HG03460 (cell line): ENCODE measurements around the gene MED6.

Experiments
- ATAC-seq: cut with Tn5 transposase; IDR thresholded peaks from one replicate; pipeline ENCODE4 v1.9.1; 2021; ENCODE audit not compliant: unreplicated experiment

Gene MED6, protein sequence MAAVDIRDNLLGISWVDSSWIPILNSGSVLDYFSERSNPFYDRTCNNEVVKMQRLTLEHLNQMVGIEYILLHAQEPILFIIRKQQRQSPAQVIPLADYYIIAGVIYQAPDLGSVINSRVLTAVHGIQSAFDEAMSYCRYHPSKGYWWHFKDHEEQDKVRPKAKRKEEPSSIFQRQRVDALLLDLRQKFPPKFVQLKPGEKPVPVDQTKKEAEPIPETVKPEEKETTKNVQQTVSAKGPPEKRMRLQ

DNA sequence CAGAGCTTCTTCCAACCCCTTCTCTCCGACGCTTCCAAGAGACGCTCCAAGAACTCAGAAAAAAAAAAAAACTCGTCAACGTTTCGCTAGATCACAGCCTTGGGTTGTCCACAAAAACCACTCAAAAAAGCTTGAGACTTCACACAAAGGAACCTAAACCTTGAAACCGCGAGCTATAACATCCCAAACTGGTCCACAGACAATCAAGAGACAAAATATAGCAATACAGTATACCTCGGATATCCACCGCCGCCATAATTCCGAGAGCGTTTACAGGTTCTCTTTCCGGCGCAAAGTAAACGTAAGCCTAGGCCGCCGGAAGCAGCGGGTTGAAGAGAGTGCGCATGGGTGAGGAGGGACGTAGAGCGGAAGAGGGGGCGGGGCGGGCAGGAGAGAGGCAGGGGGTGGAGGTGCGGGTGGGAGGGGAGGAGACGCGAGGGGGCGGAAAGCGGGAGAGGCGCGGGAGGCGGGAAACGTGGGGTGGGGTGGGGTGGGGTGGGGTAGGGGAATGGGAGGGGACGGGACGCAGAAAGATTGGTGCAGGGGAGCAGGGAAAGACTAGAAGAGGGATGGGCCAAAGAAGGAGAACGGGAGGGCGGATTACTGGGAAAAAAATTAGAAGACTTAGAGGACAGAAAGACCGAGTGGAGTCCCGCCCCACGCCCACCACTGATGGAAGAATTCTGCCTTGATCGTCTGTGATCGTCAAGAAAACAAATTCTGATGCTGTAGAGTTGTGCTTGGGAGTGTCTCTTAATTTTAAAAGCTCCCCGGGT, at the start of gene MED6:
TSS of gene MED6 (minus strand) at position 274 of the 776 bp plus-strand sequence. CDS start at position 256, 18 bp downstream.
- ATAC-seq = peak; percentile 82

DNA sequence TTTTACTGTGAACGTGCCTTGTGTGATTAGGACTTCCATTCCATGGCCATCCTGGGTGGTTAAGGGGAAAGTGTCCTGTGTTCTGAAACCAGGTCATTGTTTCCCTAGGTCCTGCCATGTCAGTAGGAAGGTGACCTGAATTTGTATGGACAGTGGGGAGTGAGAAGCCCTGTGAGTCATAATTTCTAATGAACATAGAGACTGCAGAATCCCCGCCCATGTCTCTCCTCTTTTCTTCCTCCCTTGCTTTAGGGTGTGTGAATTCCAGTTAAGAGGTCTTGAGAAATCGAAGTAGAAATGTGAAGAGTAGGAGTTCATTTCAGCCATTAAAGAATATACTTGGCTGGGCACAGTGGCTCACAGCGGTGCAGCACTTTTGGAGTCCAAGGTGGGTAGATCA, 49.3 kb upstream of the MED6 start:
- ATAC-seq = no peak

DNA sequence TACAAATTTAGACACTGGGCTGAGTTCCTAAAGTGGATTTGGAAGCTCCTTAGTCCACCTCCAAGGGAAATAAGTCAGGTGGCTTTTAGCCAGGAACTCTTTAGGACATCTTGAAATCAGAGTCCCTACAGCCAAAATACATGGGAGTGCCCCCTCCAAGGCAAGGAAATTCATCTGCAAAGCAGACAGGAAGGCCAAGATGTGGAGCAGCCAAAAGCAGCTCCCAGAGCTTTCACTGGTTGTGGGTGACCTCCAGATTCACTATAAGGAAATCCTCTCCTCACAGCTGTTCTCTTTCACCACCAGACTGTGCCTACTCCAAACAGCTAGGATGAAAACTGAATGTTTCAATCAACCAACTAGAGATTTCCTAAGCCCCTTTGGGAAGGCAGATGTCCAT, 47.9 kb upstream of the MED6 start:
- no peak for ATAC-seq

DNA sequence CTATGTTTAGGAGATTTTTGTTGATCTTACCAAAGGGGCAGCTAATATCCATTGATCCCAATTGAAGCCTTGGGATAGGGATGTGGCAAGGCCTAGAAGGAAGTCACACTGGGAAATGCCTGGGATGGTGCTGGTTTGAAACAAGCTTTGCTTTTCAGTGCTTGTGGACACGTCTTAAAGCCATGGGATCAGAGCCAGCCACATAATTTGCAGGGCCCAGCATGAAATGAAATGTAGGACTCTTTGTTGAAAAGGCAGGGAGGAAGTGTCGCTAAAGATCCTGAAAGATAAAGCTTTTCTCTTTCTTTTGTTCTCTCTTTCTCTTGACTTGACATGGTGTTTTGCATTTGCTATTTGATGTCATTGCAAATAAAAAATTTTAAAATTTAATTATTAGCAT, 46.2 kb upstream of the MED6 start:
- ATAC-seq = no peak

DNA sequence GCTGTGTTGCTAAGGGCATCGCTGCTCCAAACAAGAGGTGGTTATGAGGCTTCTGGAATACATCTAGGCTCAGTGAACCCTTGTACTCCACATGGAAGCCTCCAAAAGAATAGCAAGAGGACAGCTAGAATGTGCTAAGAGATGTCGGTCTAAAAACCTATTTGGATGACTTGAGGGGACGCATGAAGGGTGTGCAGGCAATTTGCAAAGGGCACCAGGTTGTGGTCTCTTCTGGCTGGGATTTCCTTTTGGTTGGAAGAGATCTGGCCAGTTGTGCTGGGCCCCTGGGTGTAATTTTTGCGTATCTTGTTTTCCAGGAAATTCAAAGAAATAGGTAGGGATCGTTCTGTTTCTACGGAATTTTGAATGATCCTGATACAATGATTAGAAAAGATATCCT, 45.4 kb upstream of the MED6 start:
- ATAC-seq = no peak

DNA sequence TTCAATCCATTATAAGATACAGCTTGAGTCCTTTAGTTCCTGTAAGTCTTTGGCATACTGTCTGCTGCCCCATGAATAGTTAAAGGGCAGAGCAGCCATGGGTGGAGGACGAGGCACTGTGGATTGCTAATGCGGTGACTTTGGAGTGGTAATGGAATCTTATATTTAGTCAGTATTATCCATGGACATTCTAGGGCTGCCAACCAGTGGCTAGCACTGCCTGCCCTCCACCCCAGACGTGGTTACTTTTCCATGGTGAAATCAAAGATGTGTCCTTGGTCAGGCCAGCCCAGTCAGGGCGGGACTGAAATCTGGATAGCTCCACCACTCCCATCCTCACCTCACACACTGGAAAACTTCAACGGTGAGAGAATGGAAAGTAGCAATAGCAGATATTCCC, 43.5 kb upstream of the MED6 start:
- ATAC-seq = no peak

DNA sequence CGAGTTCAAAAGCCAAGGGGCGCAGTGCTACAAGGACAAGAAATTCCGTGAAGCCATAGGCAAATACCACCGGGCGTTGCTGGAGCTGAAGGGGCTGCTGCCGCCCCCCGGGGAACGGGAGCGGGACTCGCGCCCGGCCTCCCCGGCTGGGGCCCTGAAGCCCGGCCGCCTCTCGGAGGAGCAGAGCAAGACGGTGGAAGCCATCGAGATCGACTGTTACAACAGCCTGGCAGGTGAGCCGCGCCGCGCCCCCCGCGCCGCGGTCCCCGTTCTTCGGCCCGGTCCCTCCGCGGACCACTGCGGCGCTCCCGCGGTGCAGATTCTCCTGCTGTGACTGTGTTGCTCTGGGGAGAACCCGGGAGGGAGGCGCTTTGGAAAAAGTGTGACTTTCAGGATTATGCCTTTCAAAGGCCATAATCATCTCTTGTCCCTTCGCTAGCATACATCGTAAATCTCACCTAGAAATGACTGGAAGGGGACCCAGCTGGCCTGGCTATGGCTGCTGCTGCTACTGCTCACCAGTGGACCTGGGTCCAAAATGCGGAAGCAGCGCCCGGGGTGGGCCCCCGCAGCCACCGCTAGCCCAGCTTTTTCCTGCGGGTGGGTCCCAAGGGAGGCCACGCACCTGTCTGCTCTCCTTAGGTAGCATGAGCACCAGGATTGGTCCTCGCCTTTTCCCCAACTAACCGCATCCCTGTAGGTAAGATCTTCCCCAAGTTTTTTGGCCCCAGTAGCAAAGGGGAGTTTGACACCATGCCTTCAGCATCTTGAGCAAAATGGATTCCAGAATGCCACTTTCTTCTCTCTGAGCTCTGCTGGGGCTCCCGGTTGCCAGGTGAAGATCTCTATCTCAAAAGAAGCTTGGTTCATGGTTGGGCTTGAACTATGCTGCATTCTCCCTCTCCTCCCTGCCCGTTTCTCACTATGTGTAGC, 42.1 kb upstream of the MED6 start:
- no peak for ATAC-seq

DNA sequence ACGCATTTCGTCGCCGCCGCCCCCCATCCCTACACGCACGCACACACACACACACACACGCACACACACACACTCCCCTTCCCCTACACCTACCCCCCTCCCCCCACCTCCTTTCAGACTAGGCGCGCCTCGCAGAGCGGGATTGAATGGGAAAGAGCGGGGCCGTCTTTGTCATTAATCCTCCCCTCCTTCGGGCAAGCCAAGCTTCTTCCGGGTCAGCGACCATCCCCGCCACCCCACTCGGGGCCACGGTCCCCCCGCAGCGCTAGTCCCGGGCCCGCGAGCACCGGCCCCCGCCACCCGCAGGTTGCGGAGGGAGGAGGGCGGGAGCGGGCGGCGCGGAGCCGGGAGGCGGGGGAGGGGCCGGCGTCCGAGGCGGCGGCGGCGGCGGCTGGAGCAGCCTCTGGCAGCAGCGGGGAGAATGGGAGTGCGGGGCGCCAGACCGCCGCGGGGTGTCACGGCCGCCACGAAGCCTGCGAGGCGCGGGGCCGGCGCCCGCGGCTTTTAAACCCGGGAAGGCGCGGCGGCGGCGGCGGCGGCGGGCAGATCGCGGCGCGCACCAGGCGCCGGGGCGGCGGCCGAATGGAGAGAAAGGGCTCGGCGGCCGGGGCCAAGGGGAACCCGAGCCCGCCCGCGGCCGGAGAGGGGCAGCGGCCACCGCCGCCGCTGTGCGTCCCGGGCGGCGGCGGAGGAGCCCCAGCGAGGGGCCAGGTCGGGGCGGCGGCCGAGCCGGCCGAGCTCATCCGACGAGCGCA, 41.3 kb upstream of the MED6 start, which contains the start of gene TTC9:
TSS of gene TTC9 (plus strand) at position 369 of the 755 bp plus-strand sequence. CDS start at position 583, 214 bp downstream.
- ATAC-seq = no peak

DNA sequence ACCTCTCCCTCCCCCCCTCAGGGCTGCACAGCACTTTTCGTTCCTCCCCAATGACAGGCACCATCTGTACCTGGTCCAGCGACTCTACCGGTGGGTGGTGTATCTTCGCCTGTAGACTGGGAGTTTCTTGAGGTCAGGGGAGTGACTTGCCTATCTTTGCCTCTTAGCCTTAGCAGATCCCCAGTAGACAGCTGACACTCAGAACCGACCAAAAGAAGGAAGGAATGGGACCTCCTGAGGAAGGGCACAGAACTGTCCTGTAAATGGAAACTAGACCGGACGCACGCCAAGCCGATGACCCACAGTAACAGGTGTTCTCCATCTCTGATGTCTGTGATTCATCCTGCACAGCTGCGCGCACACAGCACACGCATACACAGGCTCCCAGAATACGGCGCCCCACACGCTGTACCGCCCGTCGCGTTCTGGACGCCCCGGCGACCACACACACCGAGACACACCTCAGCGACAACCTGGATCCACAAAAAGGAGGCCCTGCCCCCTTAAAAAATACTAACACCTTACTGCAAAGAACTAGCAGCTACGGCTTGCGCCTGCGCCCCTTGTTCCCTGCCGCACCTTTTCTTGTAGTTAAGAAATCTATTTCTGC, 40.6 kb upstream of the MED6 start:
- peak; percentile 67 for ATAC-seq

DNA sequence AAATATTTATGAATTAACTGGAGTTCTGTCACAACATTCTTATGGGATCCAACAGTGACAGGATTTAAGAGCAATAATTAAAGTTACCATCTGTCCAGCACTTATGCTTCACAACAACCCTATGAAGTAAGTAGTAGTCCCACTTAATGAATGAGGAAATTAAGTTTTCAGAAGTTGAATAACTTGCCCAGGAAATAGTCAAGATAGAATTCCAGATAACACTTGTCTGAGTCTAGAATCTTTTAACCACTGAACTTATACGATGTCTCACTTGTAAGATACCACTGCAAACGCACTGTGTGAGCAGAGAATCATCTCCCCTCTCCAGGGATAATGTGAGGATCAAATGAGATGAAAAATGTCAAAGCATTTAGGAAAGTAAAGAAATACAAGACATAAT, 38.0 kb upstream of the MED6 start:
- no peak for ATAC-seq

DNA sequence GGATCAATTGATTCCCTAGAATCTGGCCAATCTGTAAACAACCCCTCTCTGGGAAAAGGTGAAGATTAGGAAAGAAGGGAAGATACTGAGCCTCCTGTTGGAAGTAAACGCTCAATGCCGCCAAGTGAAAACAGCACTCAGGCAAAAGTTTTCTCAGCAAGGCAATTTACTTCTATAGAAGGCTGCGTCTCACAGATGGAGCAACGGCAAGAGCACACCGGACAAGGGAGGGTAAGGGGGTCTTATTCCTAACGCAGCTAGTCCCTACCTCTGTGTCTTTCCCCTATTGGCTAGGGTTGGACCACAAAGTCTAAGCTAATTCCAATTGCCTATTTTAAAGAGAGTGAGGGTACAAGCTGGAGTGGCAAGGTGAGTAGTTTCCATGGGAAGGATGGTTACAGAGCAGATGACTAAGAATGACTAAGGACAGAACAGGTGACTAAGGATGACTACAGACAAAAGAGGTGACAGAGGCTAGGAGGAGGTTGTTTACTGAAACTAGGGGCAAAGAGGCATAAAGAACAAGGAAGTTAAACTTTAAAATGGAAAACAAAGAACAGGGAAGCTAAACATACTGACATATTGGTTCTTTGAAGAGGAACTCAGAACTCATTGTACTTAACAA, 35.6 kb upstream of the MED6 start:
- no peak for ATAC-seq

DNA sequence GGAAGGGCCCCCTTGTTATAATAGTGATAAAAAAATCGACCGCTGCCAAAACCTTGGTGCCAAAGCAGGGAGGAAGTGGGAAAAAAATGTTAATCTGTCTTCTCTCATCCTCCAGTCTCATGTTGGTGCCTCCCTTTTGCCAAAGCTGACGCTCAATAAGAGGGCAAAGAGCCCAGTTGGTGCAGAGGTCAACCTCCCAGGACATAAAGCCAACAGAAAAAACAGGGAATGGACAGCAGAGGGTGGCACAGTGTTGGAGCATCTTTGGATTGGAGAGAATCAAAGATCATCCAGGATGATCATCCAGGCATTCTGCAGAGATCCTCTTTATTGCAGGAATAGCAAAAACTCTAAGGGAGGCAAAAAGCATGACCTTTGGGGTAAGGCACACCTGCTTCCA, 31.5 kb upstream of the MED6 start:
- no peak for ATAC-seq

DNA sequence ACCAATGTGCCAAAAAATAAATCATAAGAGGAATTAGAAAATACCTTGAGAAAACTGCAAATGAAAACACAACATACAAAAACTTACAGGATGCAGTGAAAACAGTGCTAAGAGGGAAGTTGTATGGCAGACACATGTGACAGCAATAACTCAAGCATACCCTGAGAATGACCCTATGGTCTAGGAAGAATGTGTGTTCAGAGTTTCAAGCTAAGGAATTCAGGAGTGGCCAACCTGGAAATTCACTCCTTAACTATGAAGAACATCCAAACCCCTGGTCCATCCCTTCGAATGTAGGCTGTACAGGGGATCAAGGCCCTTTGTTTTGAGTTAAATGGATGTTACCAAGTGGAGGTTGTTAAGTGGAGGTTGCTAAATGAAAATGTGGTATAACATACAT, 24.5 kb upstream of the MED6 start:
- ATAC-seq = no peak

DNA sequence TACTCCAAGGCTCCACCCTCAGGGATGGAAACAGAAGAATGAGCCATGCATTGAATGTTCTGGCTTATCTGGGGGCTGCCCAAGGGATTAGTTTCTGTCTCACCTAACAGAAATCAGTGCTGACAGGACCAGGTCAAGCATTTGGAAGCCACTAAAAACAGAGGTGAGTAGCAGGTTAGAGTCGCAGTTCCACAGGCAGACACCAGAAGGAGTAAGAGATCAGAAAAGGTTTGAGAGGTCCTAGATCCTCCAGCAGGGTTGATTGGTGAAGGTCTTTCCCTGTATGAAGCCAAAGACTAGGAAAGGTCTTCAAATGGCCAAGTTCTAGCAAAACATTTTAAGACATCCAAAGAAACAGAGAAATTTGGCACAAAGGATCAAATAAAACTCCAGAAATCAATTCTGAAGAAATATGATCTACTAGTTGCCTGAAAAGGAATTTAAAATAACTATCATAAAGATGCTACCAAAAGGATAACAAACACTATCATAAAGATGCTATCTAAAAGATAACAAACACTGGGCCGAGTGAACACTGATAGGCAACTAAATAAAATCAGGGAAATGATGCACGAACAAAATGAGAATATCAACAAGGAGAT, 21.8 kb upstream of the MED6 start:
- no peak for ATAC-seq

DNA sequence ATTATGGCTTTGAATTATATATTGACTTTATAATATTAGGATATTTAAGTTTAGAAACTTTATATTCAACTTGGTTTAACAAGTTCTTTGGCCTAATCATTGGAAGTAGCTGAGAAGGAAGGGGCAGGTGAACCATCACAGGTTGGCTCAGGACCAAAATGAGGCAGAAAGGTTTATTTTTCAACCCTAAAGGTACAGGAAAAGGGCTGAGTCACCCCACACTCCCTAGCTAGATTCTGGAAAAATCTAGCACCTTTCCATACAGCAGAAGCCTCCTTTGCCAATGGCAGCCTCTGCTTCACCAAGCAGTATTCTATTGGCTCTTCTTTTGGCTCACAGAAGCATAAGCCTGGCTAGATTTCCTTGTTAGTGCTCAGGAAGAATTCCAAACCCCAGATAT, 19.3 kb upstream of the MED6 start:
- ATAC-seq = no peak

DNA sequence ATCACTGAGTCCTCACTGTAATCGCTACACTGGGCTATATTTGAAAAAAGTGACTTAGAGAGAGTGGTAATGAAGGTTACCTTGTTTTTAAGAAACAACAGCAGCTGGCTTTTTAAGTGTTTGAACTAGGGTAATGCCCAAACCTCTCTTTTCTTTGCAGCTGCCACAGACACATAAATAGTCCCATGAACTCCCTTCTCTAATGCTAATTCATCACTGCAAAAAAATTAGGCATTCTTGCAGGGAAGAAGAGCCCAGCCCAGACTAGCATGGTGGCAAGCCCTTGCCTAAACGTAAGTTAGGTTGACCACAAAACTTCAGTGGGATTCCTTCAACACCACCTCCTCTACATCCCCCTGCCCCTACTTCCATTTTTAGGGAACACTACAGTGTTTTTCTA, 17.9 kb upstream of the MED6 start:
- ATAC-seq = no peak

DNA sequence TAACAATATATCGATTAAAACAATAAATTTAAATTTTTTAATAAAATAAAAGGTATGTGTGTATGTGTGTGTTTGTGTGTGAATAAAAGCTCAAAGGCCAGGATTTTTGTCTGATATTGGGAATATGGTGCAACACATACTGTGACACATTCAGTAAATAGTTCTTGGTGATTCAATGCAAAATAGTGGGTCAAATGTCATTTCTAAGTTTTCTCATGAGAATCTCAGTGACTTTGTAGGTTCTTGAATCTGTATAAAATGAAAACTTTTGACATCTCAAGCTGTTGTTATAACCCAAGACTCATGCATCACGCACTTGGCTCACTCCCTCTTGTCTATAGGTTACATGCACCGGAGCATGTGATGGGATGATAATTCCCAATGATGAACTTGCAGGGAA, 16.2 kb upstream of the MED6 start:
- ATAC-seq = no peak

DNA sequence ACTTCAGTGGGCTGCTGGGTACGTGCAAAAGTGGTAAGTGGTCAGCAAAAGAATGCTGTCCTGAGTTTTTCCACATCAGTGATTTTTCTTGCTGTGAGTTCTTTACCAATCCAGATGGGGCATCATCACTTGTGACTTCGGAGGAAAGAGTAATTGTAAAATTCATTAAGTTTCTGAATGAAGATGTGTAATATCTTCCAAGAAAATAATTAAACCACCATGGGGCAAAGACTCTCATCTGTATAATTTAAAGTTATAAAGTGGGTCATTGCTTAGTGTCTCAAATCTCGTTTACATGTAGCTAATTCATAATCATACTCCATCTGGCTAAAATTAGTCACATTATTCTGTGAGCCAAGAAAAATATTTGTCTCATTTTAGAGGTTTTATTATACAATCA, 10.8 kb upstream of the MED6 start:
- ATAC-seq = no peak

DNA sequence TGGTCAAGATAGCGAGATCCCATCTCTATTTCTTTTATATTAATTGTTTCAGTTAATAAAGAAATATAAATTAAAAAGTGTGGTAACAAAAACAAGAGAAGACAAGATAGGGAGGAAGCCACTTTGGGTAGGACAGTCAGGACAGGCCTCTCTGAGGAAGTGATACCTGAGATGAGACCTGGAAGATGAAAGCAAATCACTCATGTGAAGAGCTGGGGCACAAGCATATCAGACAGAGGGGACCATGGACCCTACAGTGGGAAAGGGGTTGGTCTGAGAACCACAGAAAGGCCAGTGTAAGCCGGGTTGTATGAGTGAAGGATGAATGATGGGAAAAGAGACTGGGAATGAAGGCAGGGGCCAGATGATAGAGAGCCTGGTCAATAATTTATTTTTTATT, 1.8 kb upstream of the MED6 start:
- no peak for ATAC-seq

DNA sequence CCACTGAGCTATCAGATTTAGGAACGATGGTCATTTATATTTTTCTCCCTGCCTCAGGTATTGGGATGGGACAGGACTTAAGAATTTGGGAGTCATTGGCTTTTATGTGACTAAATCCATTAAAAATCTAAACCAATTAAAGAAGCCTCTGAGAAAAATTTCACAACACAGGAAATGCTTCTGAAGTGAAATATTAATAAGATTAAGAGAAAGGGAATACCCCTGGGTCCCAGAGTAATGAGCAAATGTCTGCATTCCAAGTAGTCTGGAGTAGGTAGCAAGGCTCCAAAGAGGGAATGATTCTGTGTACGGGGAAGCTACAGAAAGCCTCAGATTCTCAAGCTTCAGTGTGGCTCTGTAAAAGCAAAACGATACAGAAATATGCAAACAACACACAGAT, 707 bp upstream of the MED6 start:
- no peak for ATAC-seq
